IPS DF 4.7 (cell line): ENCODE measurements around the gene HOXD3.

Source experiments
- DNase-seq: peaks from one replicate; pipeline ENCODE4 v3.0.0-alpha.2; 2013; ENCODE audit warnings: low spot score; ENCODE audit errors: extremely low read depth

The HOXD3 gene

DNA sequence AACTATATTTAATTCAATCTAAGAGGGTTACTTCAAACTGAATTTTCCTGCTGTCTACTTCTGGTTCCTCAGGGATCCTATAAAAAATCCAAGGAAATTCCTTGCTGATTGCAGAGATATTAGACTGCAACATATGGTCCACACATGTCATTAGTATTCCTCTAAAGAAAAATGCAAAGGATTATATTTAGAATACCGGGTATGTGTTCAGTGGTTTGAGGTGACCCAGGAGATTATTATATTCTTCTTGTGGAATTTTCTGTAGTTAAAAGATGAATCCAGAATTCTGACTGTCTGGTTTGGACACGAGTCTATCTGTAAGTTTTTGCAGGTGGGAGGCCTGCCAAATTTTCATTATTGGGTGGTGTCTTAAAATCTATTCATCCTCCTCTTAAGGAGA is 49.6 kb downstream of the HOXD3 start:
- no peak for DNase-seq

- DNase-seq: no peak
Observed at GRCh38 chr2:176211110-176211509, 54.0 kb downstream of the HOXD3 start.

GRCh38 chr2:176212276-176212675 is 55.2 kb downstream of the HOXD3 start:
- DNase-seq: no peak

GRCh38 chr2:176213406-176213805 is 56.3 kb downstream of the HOXD3 start:
- DNase-seq: no peak
